H1 (cell line): Measurements from ENCODE around the gene SLC2A10. TPM values are rescaled to one million over a fixed set of nuclear protein-coding genes. Genes with fewer than 3 reads are reported as not detected.

ENCODE experiments used
- ATF3 ChIP-seq: IDR thresholded peaks from 2 replicates; pipeline ENCODE4 v1.6.1; 2011; ENCODE audit warnings: low read depth, mild to moderate bottlenecking, low read length; ENCODE audit not compliant: insufficient read depth
- E2F6 ChIP-seq: IDR thresholded peaks from 2 replicates; pipeline ENCODE4 v1.6.1; 2012; ENCODE audit warnings: inconsistent platforms
- EGR1 ChIP-seq: IDR thresholded peaks from 2 replicates; pipeline ENCODE4 v1.6.1; 2011; ENCODE audit warnings: low read depth, low read length, borderline replicate concordance
- FOSL1 ChIP-seq: IDR thresholded peaks from 2 replicates; pipeline ENCODE4 v1.6.1; 2011; ENCODE audit warnings: mild to moderate bottlenecking, low read depth, low read length, moderate library complexity; ENCODE audit not compliant: insufficient read depth
- GTF2F1 ChIP-seq: IDR thresholded peaks from 2 replicates; pipeline ENCODE4 v1.6.1; 2012; ENCODE audit warnings: low read depth, low read length, improper control_type of control experiment, borderline replicate concordance
- KDM1A ChIP-seq: fragments of 200-600, 300-600 bp; sonication (generic); IDR thresholded peaks from 2 replicates; pipeline ENCODE4 v1.7.1; 2016; ENCODE audit warnings: mild to moderate bottlenecking, low read length, borderline replicate concordance
- NRF1 ChIP-seq: IDR thresholded peaks from 2 replicates; pipeline ENCODE4 v1.6.1; 2011; ENCODE audit warnings: mild to moderate bottlenecking, low read depth, low read length, improper control_type of control experiment
- SUZ12 ChIP-seq: fragments of 200-600 bp; sonication (generic); IDR thresholded peaks from 2 replicates; pipeline ENCODE4 v1.6.1; 2012; ENCODE audit warnings: mild to moderate bottlenecking, inconsistent platforms, low read length, moderate library complexity, mixed read lengths
- TAF1 ChIP-seq: IDR thresholded peaks from 2 replicates; pipeline ENCODE4 v1.6.1; 2011; ENCODE audit warnings: mild to moderate bottlenecking, low read depth, low read length
- TAF7 ChIP-seq: optimal IDR thresholded peaks from 2 replicates; pipeline ENCODE3; 2011; ENCODE audit warnings: low read depth, mild to moderate bottlenecking, inconsistent platforms, low read length, moderate library complexity, borderline replicate concordance
- TBP ChIP-seq: IDR thresholded peaks from 2 replicates; pipeline ENCODE4 v1.6.1; 2011; ENCODE audit warnings: low read depth, low read length, improper control_type of control experiment
- TCF12 ChIP-seq: IDR thresholded peaks from 2 replicates; pipeline ENCODE4 v1.6.1; 2011; ENCODE audit warnings: low read depth, mild to moderate bottlenecking, low read length
- polyA plus RNA-seq, 7 experiments: library from polyadenylated mRNA; depleted of rRNA in 3 of 7; stranded (reverse) in 5 of 7; unstranded in 2 of 7; fragments of >200 nt in 5 of 7; fragments of 200-250 nt in 2 of 7; gene quantifications; 1 replicate in 5 of 7; 2 replicates in 1 of 7; 4 replicates in 1 of 7; pipeline versions ENCODE4 v1.2.1 to v1.2.3, GENCODE V29; 2011 to 2013; ENCODE audit warnings: missing spikeins in 2 of 7, mixed read lengths in 2 of 7
- total RNA-seq: library from RNA; stranded (reverse); fragmentation: NEBNext Ultra II Directional; extraction: Animal tissue kit (Norgen Biotek cat#: 25700); gene quantifications from 2 replicates; pipeline ENCODE4 v1.2.1, GENCODE V29; 2021

SLC2A10 gene
- total and polyA plus RNA-seq, 2 of the 8 experiments (the other 6 are each of a cell fraction or from before 2014, with no cell fraction given): 9.0 to 9.7 TPM

- 0 out of 2 replicates have a peak, but pooled peaks have one; percentile 27 for TF ChIP-seq ATF3
- TF ChIP-seq EGR1: no peak
- TF ChIP-seq TAF7: peak; percentile 49
- TF ChIP-seq TAF1: 0 out of 2 replicates have a peak, but pooled peaks have one; percentile 64
- TF ChIP-seq TBP: peak; percentile 87
- TF ChIP-seq FOSL1: no peak
- no peak for TF ChIP-seq SUZ12
- no peak for TF ChIP-seq TCF12
- TF ChIP-seq KDM1A: 0 out of 2 replicates have a peak, but pooled peaks have one; percentile 9
- peak; percentile 88 for TF ChIP-seq E2F6
- TF ChIP-seq GTF2F1: 0 out of 2 replicates have a peak, but pooled peaks have one; percentile 18
- TF ChIP-seq NRF1: no peak
Measured at GRCh38 chr20:46683939-46684750, 25.3 kb upstream of the SLC2A10 start (continued).
